Natural killer cell (primary cell): ENCODE data around the gene GRAMD4. TPM values are rescaled to one million over a fixed set of nuclear protein-coding genes. Genes with fewer than 3 reads are reported as not detected.

ENCODE experiments used
- ATAC-seq, 3 donors: fragments of 150-1000 bp in 2 of 3; fragments of 200-7000 bp in 1 of 3; cut with Tn5 transposase; 1 replicate in 1 of 3; 2 replicates in 2 of 3; pipeline ENCODE4 v1.10.0; 2021; ENCODE audit warnings: mild to moderate bottlenecking in 2 of 3, moderate library complexity in 2 of 3
- DNase-seq, 2 donors: peaks; one replicate each; pipeline versions ENCODE4 v3.0.0 to v3.0.0-alpha.2; 2013 to 2021; ENCODE audit warnings: mixed read lengths in 1 of 2
- H3K27ac ChIP-seq: one replicate; pipeline ENCODE4 v1.5.1; 2013; ENCODE audit warnings: mild to moderate bottlenecking, low read length
- H3K27me3 ChIP-seq: one replicate; pipeline ENCODE4 v1.6.1; 2013; ENCODE audit warnings: low read length; ENCODE audit not compliant: control insufficient read depth, insufficient read depth
- H3K36me3 ChIP-seq: one replicate; pipeline ENCODE4 v1.6.1; 2013; ENCODE audit warnings: low read length; ENCODE audit not compliant: control insufficient read depth, insufficient read depth
- H3K4me1 ChIP-seq: one replicate; pipeline ENCODE4 v1.6.1; 2013; ENCODE audit warnings: low read length; ENCODE audit not compliant: control insufficient read depth, insufficient read depth
- H3K4me3 ChIP-seq: one replicate; pipeline ENCODE4 v1.5.1; 2013; ENCODE audit warnings: low read length
- H3K9me3 ChIP-seq: one replicate; pipeline ENCODE4 v1.6.1; 2013; ENCODE audit warnings: low read length; ENCODE audit not compliant: control insufficient read depth, insufficient read depth
- H3K27ac Mint-ChIP-seq, 2 donors: one replicate each; pipeline ENCODE4 v1.8.0; 2022; ENCODE audit warnings: mild to moderate bottlenecking in 2 of 2, mixed read lengths in 2 of 2, moderate library complexity in 1 of 2
- H3K27me3 Mint-ChIP-seq, 2 donors: one replicate each; pipeline ENCODE4 v1.8.0; 2022; ENCODE audit warnings: low read depth in 2 of 2, mixed read lengths in 2 of 2
- H3K36me3 Mint-ChIP-seq: one replicate; pipeline ENCODE4 v1.8.0; 2022; ENCODE audit warnings: mixed read lengths
- H3K4me1 Mint-ChIP-seq, 2 donors: one replicate each; pipeline ENCODE4 v1.8.0; 2022; ENCODE audit warnings: mixed read lengths in 2 of 2
- H3K4me3 Mint-ChIP-seq: one replicate; pipeline ENCODE4 v1.8.0; 2022; ENCODE audit warnings: mild to moderate bottlenecking, moderate library complexity, mixed read lengths
- H3K9me3 Mint-ChIP-seq, 2 donors: one replicate each; pipeline ENCODE4 v1.8.0; 2022; ENCODE audit warnings: mixed read lengths in 2 of 2
- CTCF ChIP-seq: fragments of 200-600 bp; IDR thresholded peaks from one replicate; pipeline ENCODE4 v1.8.0; 2022; ENCODE audit warnings: antibody characterized with exemption
- WGBS: methylation state at CpG from one replicate; pipeline ENCODE4 v1.1.7; 2013; ENCODE audit warnings: missing lambda C conversion rate; ENCODE audit not compliant: insufficient coverage; 5-methylcytosine and 5-hydroxymethylcytosine counted together
- intact Hi-C: fragments of 100-400 bp; cut with micrococcal nuclease; formaldehyde crosslinking; loops from one replicate; pipeline ENCODE4 v1.14.2; 2022
- total RNA-seq, 4 donors: library from RNA; stranded (reverse); fragments of 120-200 nt in 1 of 4; gene quantifications; one replicate each; pipeline versions ENCODE4 v1.2.3 to v1.2.4, GENCODE V29; 2013 to 2022

The GRAMD4 gene
- total RNA-seq, 3 donors from 2014 or later (not counting 1 experiment from before 2014, with no cell fraction given), result 30.0 to 78.5 (median 41.6) TPM

- Histone ChIP-seq H3K27ac (no peak overlapping the region), H3K36me3 (peaks cover 14% of the 10 kb centered on the region), H3K4me3 (no peak overlapping the region), H3K4me1 (peaks cover 27% of the 10 kb centered on the region), H3K9me3 (no peaks in the 10 kb centered on the region), H3K27me3 (no peaks in the 10 kb centered on the region)
- ATAC-seq, result no peak
- no peaks in the 10 kb centered on the region for H3K36me3 Mint-ChIP-seq
- H3K9me3 Mint-ChIP-seq, result no peaks in the 10 kb centered on the region
- 70% methylated on average over 31 of the region's 31 CpGs for WGBS
- intact Hi-C loops, result no loop called here
- peak in 1 of 2 donors; percentile 22 for DNase-seq
- no peak overlapping the region for H3K27ac Mint-ChIP-seq
- TF ChIP-seq CTCF, result no peak
- no peaks in the 10 kb centered on the region for H3K27me3 Mint-ChIP-seq
- H3K4me3 Mint-ChIP-seq, result no peak overlapping the region
- H3K4me1 Mint-ChIP-seq, result peaks cover 4 to 13% of the 10 kb centered on the region in 2 donors
These were observed 57.9 kb downstream of the GRAMD4 start for GRCh38 chr22:46678003-46678657.

- intact Hi-C loops, result no loop called here
- no peak overlapping the region for H3K27ac Mint-ChIP-seq
- no peaks in the 10 kb centered on the region for H3K27me3 Mint-ChIP-seq
- peaks cover 4 to 8% of the 10 kb centered on the region in 2 donors for H3K4me1 Mint-ChIP-seq
- WGBS, result 93% methylated on average over 43 of the region's 44 CpGs
- ATAC-seq (no peak), DNase-seq (no peak)
- no peaks in the 10 kb centered on the region for H3K9me3 ChIP-seq
- no peaks in the 10 kb centered on the region for H3K36me3 Mint-ChIP-seq
- H3K4me3 ChIP-seq, result no peak overlapping the region
- H3K36me3 ChIP-seq, result peaks cover 14% of the 10 kb centered on the region
- no peak overlapping the region for H3K27ac ChIP-seq
- H3K27me3 ChIP-seq, result no peaks in the 10 kb centered on the region
- no peaks in the 10 kb centered on the region for H3K9me3 Mint-ChIP-seq
- no peak overlapping the region for H3K4me3 Mint-ChIP-seq
- no peak for TF ChIP-seq CTCF
- H3K4me1 ChIP-seq, result peaks cover 26% of the 10 kb centered on the region
These were observed 58.9 kb downstream of the GRAMD4 start for GRCh38 chr22:46678785-46679700.

- DNase-seq (no peak), ATAC-seq (no peak)
- no peak for TF ChIP-seq CTCF
- Mint-ChIP-seq H3K4me1 (peaks cover 0 to under 1% of the 10 kb centered on the region in 2 donors), H3K27ac (no peak overlapping the region), H3K27me3 (no peaks in the 10 kb centered on the region), H3K4me3 (no peak overlapping the region), H3K36me3 (no peaks in the 10 kb centered on the region), H3K9me3 (no peaks in the 10 kb centered on the region)
- Histone ChIP-seq H3K27me3 (no peaks in the 10 kb centered on the region), H3K4me3 (no peak overlapping the region), H3K4me1 (peaks cover 23% of the 10 kb centered on the region), H3K9me3 (no peaks in the 10 kb centered on the region), H3K27ac (no peak overlapping the region), H3K36me3 (peaks cover 14% of the 10 kb centered on the region)
- 95% methylated on average over 16 of the region's 16 CpGs for WGBS
- intact Hi-C loops, result no loop called here
These were observed 59.6 kb downstream of the GRAMD4 start for GRCh38 chr22:46679706-46680269.
